IPS-18a (cell line): Measurements from ENCODE around the gene GIMAP6.
"Not testable (repeated sequence)": the region's sequence is repeated elsewhere in the genome, so short reads cannot be mapped to it uniquely, and the experiment has no call there.

Source experiments
- H3K27ac ChIP-seq: one replicate; pipeline ENCODE4 v1.5.1; 2013; ENCODE audit warnings: low read length
- H3K27me3 ChIP-seq: one replicate; pipeline ENCODE4 v1.6.1; 2013; ENCODE audit warnings: mild to moderate bottlenecking, low read length; ENCODE audit not compliant: control insufficient read depth, insufficient read depth
- H3K36me3 ChIP-seq: one replicate; pipeline ENCODE4 v1.6.1; 2013; ENCODE audit warnings: low read depth, low read length; ENCODE audit not compliant: control insufficient read depth
- H3K4me1 ChIP-seq: one replicate; pipeline ENCODE4 v1.6.1; 2013; ENCODE audit warnings: low read depth, low read length; ENCODE audit not compliant: control insufficient read depth
- H3K4me3 ChIP-seq: one replicate; pipeline ENCODE4 v1.5.1; 2013; ENCODE audit warnings: low read length
- H3K9ac ChIP-seq: one replicate; pipeline ENCODE4 v1.6.1; 2013; ENCODE audit warnings: mild to moderate bottlenecking, low read length, moderate library complexity
- H3K9me3 ChIP-seq: one replicate; pipeline ENCODE4 v1.6.1; 2013; ENCODE audit warnings: low read depth, low read length; ENCODE audit not compliant: control insufficient read depth

GIMAP6 gene

GRCh38 chr7:150613880-150614279 lies 18.3 kb downstream of the GIMAP6 start:
- H3K4me1 ChIP-seq: no peaks in the 10 kb centered on the region
- H3K4me3 ChIP-seq: no peak overlapping the region
- no peaks in the 10 kb centered on the region for H3K27me3 ChIP-seq
- H3K9ac ChIP-seq: no peak overlapping the region
- no peaks in the 10 kb centered on the region for H3K9me3 ChIP-seq
- no peaks in the 10 kb centered on the region for H3K36me3 ChIP-seq
- H3K27ac ChIP-seq: no peak overlapping the region

- H3K4me3 ChIP-seq: no peak overlapping the region
- no peaks in the 10 kb centered on the region for H3K36me3 ChIP-seq
- H3K9ac ChIP-seq: no peak overlapping the region
- no peaks in the 10 kb centered on the region for H3K27me3 ChIP-seq
- H3K4me1 ChIP-seq: no peaks in the 10 kb centered on the region
- no peak overlapping the region for H3K27ac ChIP-seq
- H3K9me3 ChIP-seq: no peaks in the 10 kb centered on the region
These were observed 19.3 kb downstream of the GIMAP6 start for GRCh38 chr7:150612925-150613324.

- H3K27ac ChIP-seq: no peak overlapping the region
- no peak overlapping the region for H3K4me3 ChIP-seq
- H3K9me3 ChIP-seq: no peaks in the 10 kb centered on the region
- no peak overlapping the region for H3K9ac ChIP-seq
- no peaks in the 10 kb centered on the region for H3K4me1 ChIP-seq
- no peaks in the 10 kb centered on the region for H3K27me3 ChIP-seq
- H3K36me3 ChIP-seq: no peaks in the 10 kb centered on the region
These were observed 22.0 kb downstream of the GIMAP6 start for GRCh38 chr7:150610233-150610632.

- H3K27ac ChIP-seq, H3K9me3 ChIP-seq, H3K4me3 ChIP-seq, H3K9ac ChIP-seq, H3K27me3 ChIP-seq, H3K36me3 ChIP-seq, H3K4me1 ChIP-seq: not testable (repeated sequence)
These were observed 28.6 kb downstream of the GIMAP6 start for GRCh38 chr7:150603600-150603999.

GRCh38 chr7:150595361-150595760 lies 36.8 kb downstream of the GIMAP6 start:
- Histone ChIP-seq H3K9me3 (peaks cover 7% of the 10 kb centered on the region), H3K36me3 (no peaks in the 10 kb centered on the region)

GRCh38 chr7:150594805-150595204 lies 37.4 kb downstream of the GIMAP6 start:
- peaks cover 7% of the 10 kb centered on the region for H3K9me3 ChIP-seq
- H3K4me3 ChIP-seq: no peak overlapping the region
- no peaks in the 10 kb centered on the region for H3K27me3 ChIP-seq
- H3K27ac ChIP-seq: no peak overlapping the region
- no peak overlapping the region for H3K9ac ChIP-seq
- no peaks in the 10 kb centered on the region for H3K36me3 ChIP-seq
- H3K4me1 ChIP-seq: no peaks in the 10 kb centered on the region

More at GRCh38 chr7:150595361-150595760, 36.8 kb downstream of the GIMAP6 start:
- Histone ChIP-seq H3K4me3 (no peak overlapping the region), H3K9ac (no peak overlapping the region), H3K4me1 (no peaks in the 10 kb centered on the region), H3K27me3 (no peaks in the 10 kb centered on the region), H3K27ac (no peak overlapping the region)

- Histone ChIP-seq H3K36me3 (no peaks in the 10 kb centered on the region), H3K9me3 (no peaks in the 10 kb centered on the region), H3K27ac (no peak overlapping the region), H3K9ac (no peak overlapping the region), H3K4me1 (no peaks in the 10 kb centered on the region), H3K4me3 (no peak overlapping the region), H3K27me3 (no peaks in the 10 kb centered on the region)
These were observed 44.6 kb downstream of the GIMAP6 start for GRCh38 chr7:150587551-150587950.

GRCh38 chr7:150586785-150587152 lies 45.4 kb downstream of the GIMAP6 start:
- Histone ChIP-seq H3K4me3 (no peak overlapping the region), H3K27ac (no peak overlapping the region), H3K9ac (no peak overlapping the region), H3K4me1 (no peaks in the 10 kb centered on the region), H3K9me3 (no peaks in the 10 kb centered on the region), H3K36me3 (no peaks in the 10 kb centered on the region), H3K27me3 (no peaks in the 10 kb centered on the region)

GRCh38 chr7:150586068-150586784 lies 46.0 kb downstream of the GIMAP6 start:
- H3K9me3 ChIP-seq: no peaks in the 10 kb centered on the region
- H3K4me1 ChIP-seq: no peaks in the 10 kb centered on the region
- H3K4me3 ChIP-seq: no peak overlapping the region
- no peaks in the 10 kb centered on the region for H3K27me3 ChIP-seq
- H3K9ac ChIP-seq: no peak overlapping the region
- H3K36me3 ChIP-seq: no peaks in the 10 kb centered on the region
- no peak overlapping the region for H3K27ac ChIP-seq

GRCh38 chr7:150585199-150585598 lies 47.0 kb downstream of the GIMAP6 start:
- Histone ChIP-seq H3K27ac (no peak overlapping the region), H3K4me3 (no peak overlapping the region), H3K9ac (no peak overlapping the region), H3K36me3 (no peaks in the 10 kb centered on the region), H3K9me3 (peaks cover 5% of the 10 kb centered on the region), H3K4me1 (no peaks in the 10 kb centered on the region), H3K27me3 (no peaks in the 10 kb centered on the region)

GRCh38 chr7:150580638-150581394 lies 51.4 kb downstream of the GIMAP6 start:
- no peak overlapping the region for H3K27ac ChIP-seq
- H3K4me1 ChIP-seq: no peaks in the 10 kb centered on the region
- no peak overlapping the region for H3K4me3 ChIP-seq
- no peaks in the 10 kb centered on the region for H3K36me3 ChIP-seq
- H3K27me3 ChIP-seq: no peaks in the 10 kb centered on the region
- H3K9me3 ChIP-seq: peaks cover 5% of the 10 kb centered on the region
- H3K9ac ChIP-seq: no peak overlapping the region
